ENCODE results near the gene ADARB1. TPM values are rescaled to one million over a fixed set of nuclear protein-coding genes. Genes with fewer than 3 reads are reported as not detected.
A peak's percentile ranks its signal among the peaks of the same experiment; 100 is the strongest.

ADARB1 gene
- total RNA-seq, 1 donor from 2014 or later, result 25.8 TPM

DNA sequence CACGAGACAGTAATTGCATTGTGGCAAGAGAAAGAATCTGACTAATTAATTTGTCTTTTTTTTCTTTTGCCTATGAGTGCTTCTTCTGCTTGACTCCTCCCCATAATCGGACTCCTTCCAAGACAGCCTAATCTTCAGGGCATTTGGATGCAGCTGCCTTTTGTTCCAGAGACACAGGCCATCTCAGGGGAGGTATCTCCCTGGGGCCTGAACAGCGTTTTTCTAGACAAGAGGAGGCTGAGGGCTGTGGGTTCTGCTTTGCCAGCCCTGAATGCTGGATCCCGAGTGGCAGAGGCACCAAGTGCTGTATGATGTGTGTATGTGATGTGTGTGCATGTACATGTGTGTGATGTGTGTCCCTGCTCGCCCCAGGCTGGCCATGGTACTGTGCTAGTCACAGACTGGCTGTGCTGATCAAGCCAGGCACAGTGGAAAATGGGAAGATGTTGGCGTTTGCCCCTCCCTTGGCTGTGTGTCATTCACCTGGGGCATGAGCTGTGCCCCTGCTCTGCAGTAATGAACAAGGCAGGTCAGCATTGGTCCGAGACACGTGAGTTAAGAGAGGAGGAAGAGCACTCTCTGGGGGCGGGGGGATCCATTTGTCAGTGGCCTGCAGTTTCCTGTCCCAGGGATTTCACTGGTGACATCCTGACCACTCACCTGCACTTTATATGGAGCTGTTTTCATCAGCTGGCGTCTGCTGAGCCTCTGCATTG, 77.2 kb downstream of the ADARB1 start:
- no peak for DNase-seq (ENCODE audit: low read depth)

DNA sequence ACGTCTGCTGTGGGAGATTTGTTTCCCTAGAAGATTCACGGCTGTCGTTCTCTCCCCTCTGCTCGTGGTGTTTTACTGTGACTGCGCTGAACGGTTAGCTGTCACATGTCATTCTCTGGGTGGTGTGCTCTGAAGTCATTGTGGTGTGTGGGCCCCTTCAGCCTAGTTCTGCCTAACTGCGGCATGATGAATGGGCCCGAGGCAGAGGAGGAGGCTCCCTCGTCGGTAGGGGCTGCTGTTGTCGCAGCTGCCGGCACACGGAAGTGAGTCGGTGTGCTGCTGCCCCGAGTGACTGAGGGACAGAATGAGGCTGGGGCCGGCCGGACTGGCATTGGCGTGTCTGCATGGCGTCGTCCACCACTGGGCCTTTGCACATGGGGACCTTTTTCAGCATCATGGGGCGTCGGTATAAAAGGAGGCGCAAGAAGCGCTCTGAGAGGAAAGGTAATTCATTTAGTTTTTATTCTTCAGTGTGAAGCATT, 77.9 kb downstream of the ADARB1 start:
- Histone ChIP-seq H3K9ac (ENCODE audit: low read length) (peak overlapping the region; percentile 68), H3K4me2 (ENCODE audit: low read length) (peak overlapping the region; percentile 78), H3K27me3 (ENCODE audit: insufficient read depth, low read length) (no peaks in the 10 kb centered on the region), H3K79me2 (ENCODE audit: insufficient read depth, low read length) (no peaks in the 10 kb centered on the region), H3K4me1 (ENCODE audit: insufficient read depth, low read length) (peaks cover 35% of the 10 kb centered on the region), H2AFZ (ENCODE audit: low read depth, low read length) (peak overlapping the region; percentile 48), H4K20me1 (ENCODE audit: insufficient read depth, low read length) (no peaks in the 10 kb centered on the region), H3K36me3 (ENCODE audit: insufficient read depth, low read length) (no peaks in the 10 kb centered on the region), H3K27ac (ENCODE audit: low read depth, low read length) (peak overlapping the region; percentile 85), H3K4me3 (ENCODE audit: insufficient read depth, low read depth, low read length) (peak overlapping the region; percentile 38), H3K9me3 (ENCODE audit: insufficient read depth, low read depth, low read length) (no peaks in the 10 kb centered on the region)
- Mint-ChIP-seq H3K27me3 (ENCODE audit: low read depth, unreplicated experiment) (no peaks in the 10 kb centered on the region), H3K36me3 (ENCODE audit: low read depth, unreplicated experiment) (peaks cover 2% of the 10 kb centered on the region), H3K9me3 (ENCODE audit: unreplicated experiment) (no peaks in the 10 kb centered on the region), H3K4me3 (ENCODE audit: unreplicated experiment) (peak overlapping the region; percentile 79), H3K27ac (ENCODE audit: unreplicated experiment) (peak overlapping the region; percentile 78), H3K4me1 (ENCODE audit: low read depth, unreplicated experiment) (peaks cover 46% of the 10 kb centered on the region)
- TF ChIP-seq, protein P1, sequence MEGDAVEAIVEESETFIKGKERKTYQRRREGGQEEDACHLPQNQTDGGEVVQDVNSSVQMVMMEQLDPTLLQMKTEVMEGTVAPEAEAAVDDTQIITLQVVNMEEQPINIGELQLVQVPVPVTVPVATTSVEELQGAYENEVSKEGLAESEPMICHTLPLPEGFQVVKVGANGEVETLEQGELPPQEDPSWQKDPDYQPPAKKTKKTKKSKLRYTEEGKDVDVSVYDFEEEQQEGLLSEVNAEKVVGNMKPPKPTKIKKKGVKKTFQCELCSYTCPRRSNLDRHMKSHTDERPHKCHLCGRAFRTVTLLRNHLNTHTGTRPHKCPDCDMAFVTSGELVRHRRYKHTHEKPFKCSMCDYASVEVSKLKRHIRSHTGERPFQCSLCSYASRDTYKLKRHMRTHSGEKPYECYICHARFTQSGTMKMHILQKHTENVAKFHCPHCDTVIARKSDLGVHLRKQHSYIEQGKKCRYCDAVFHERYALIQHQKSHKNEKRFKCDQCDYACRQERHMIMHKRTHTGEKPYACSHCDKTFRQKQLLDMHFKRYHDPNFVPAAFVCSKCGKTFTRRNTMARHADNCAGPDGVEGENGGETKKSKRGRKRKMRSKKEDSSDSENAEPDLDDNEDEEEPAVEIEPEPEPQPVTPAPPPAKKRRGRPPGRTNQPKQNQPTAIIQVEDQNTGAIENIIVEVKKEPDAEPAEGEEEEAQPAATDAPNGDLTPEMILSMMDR (IDR thresholded peaks at IDR 0.05; ENCODE audit: insufficient read depth, low read depth, low read length), result peak; percentile 30
- no peak for TF ChIP-seq EZH2 (IDR thresholded peaks at IDR 0.05; ENCODE audit: insufficient read depth, low read length)
- DNase-seq (ENCODE audit: low read depth) (peak; percentile 44), FAIRE-seq (no peak)

More for the DNA sequence above, 77.2 kb downstream of the ADARB1 start:
- Histone ChIP-seq H3K27me3 (ENCODE audit: insufficient read depth, low read length) (no peaks in the 10 kb centered on the region), H3K9ac (ENCODE audit: low read length) (peak overlapping the region; percentile 68), H3K27ac (ENCODE audit: low read depth, low read length) (no peak overlapping the region), H3K4me3 (ENCODE audit: insufficient read depth, low read depth, low read length) (no peak overlapping the region), H3K4me1 (ENCODE audit: insufficient read depth, low read length) (peaks cover 35% of the 10 kb centered on the region), H3K9me3 (ENCODE audit: insufficient read depth, low read depth, low read length) (no peaks in the 10 kb centered on the region), H2AFZ (ENCODE audit: low read depth, low read length) (no peak overlapping the region), H3K4me2 (ENCODE audit: low read length) (peak overlapping the region; percentile 78), H4K20me1 (ENCODE audit: insufficient read depth, low read length) (no peaks in the 10 kb centered on the region), H3K79me2 (ENCODE audit: insufficient read depth, low read length) (no peaks in the 10 kb centered on the region), H3K36me3 (ENCODE audit: insufficient read depth, low read length) (no peaks in the 10 kb centered on the region)
- no peak for FAIRE-seq
- Mint-ChIP-seq H3K4me3 (ENCODE audit: unreplicated experiment) (no peak overlapping the region), H3K36me3 (ENCODE audit: low read depth, unreplicated experiment) (peaks cover 2% of the 10 kb centered on the region), H3K4me1 (ENCODE audit: low read depth, unreplicated experiment) (peaks cover 48% of the 10 kb centered on the region), H3K9me3 (ENCODE audit: unreplicated experiment) (no peaks in the 10 kb centered on the region), H3K27ac (ENCODE audit: unreplicated experiment) (no peak overlapping the region), H3K27me3 (ENCODE audit: low read depth, unreplicated experiment) (no peaks in the 10 kb centered on the region)
- no peak for TF ChIP-seq EZH2 (IDR thresholded peaks at IDR 0.05; ENCODE audit: insufficient read depth, low read length)
- TF ChIP-seq, protein P1 (IDR thresholded peaks at IDR 0.05; ENCODE audit: insufficient read depth, low read depth, low read length), result no peak

Measured in astrocyte (in vitro differentiated cells and primary cell).